ENCODE data around the gene PDCD6IP. TPM values are rescaled to one million over a fixed set of nuclear protein-coding genes. Genes with fewer than 3 reads are reported as not detected.

PDCD6IP gene
- total and polyA plus RNA-seq, 5 donors from 2014 or later, result 73.0 to 178 (median 79.7) TPM

GRCh38 chr3:33798113-33798417, 365 bp upstream of the PDCD6IP start:
- H3K27ac ChIP-seq (ENCODE audit: insufficient read depth, low read length, poor library complexity, severe bottlenecking), result peak overlapping the region; percentile 85
- peaks cover 39% of the 10 kb centered on the region for H3K4me1 ChIP-seq (ENCODE audit: control insufficient read depth, insufficient read depth, low read length, poor library complexity, severe bottlenecking)
- H3K4me3 ChIP-seq (ENCODE audit: low read depth, low read length), result peak overlapping the region; percentile 92
- Mint-ChIP-seq H3K4me1 (peaks cover 30 to 60% (median 40%) of the 10 kb centered on the region in 4 donors), H3K27me3 (peaks cover 10% of the 10 kb centered on the region), H3K4me3 (peak overlapping the region; percentile 97 to 100 (median 99)), H3K9me3 (peaks cover 0 to 4% (median 0%) of the 10 kb centered on the region in 7 donors), H3K27ac (peak overlapping the region; percentile 97 to 98 (median 97)), H3K36me3 (peaks cover 4% of the 10 kb centered on the region)
- H3K27me3 ChIP-seq (ENCODE audit: control insufficient read depth, insufficient read depth, low read length), result no peaks in the 10 kb centered on the region
- no peak for DNase-seq
- peak; percentile 53 to 60 for ATAC-seq (ENCODE audit: low read depth in 2 of 2)
- H3K36me3 ChIP-seq (ENCODE audit: control insufficient read depth, insufficient read depth, low read length), result peaks cover 2% of the 10 kb centered on the region
- H3K9me3 ChIP-seq (ENCODE audit: control insufficient read depth in 2 of 2, low read length in 2 of 2), result no peaks in the 10 kb centered on the region

- DNase-seq (no peak), ATAC-seq (ENCODE audit: low read depth in 2 of 2) (no peak)
- Mint-ChIP-seq H3K27ac (peak overlapping the region; percentile 97 to 98 (median 97)), H3K4me3 (peak overlapping the region; percentile 97 to 100 (median 99)), H3K9me3 (peaks cover 0 to 4% (median 0%) of the 10 kb centered on the region in 7 donors), H3K27me3 (peaks cover 7% of the 10 kb centered on the region), H3K4me1 (peaks cover 41 to 71% (median 51%) of the 10 kb centered on the region in 4 donors), H3K36me3 (peaks cover 15% of the 10 kb centered on the region)
- Histone ChIP-seq H3K36me3 (ENCODE audit: control insufficient read depth, insufficient read depth, low read length) (peaks cover 2% of the 10 kb centered on the region), H3K4me3 (ENCODE audit: low read depth, low read length) (peak overlapping the region; percentile 92), H3K4me1 (ENCODE audit: control insufficient read depth, insufficient read depth, low read length, poor library complexity, severe bottlenecking) (peaks cover 39% of the 10 kb centered on the region), H3K9me3 (ENCODE audit: control insufficient read depth in 2 of 2, low read length in 2 of 2) (no peaks in the 10 kb centered on the region), H3K27me3 (ENCODE audit: control insufficient read depth, insufficient read depth, low read length) (no peaks in the 10 kb centered on the region), H3K27ac (ENCODE audit: insufficient read depth, low read length, poor library complexity, severe bottlenecking) (peak overlapping the region; percentile 85)
These were observed 747 bp downstream of the PDCD6IP start for GRCh38 chr3:33799202-33799551.

GRCh38 chr3:33803252-33803651, 4.8 kb downstream of the PDCD6IP start:
- H3K9me3 Mint-ChIP-seq, result no peaks in the 10 kb centered on the region
- no peaks in the 10 kb centered on the region for H3K9me3 ChIP-seq (ENCODE audit: control insufficient read depth in 2 of 2, low read length in 2 of 2)
- H3K4me1 ChIP-seq (ENCODE audit: control insufficient read depth, insufficient read depth, low read length, poor library complexity, severe bottlenecking), result peaks cover 47% of the 10 kb centered on the region
- H3K36me3 Mint-ChIP-seq, result peaks cover 22% of the 10 kb centered on the region
- DNase-seq, result no peak
- H3K4me3 Mint-ChIP-seq, result peak overlapping the region; percentile 10 to 77 (median 56)
- H3K27ac ChIP-seq (ENCODE audit: insufficient read depth, low read length, poor library complexity, severe bottlenecking), result no peak overlapping the region
- H3K27me3 Mint-ChIP-seq, result peaks cover 4% of the 10 kb centered on the region
- peak overlapping the region; percentile 13 for H3K4me3 ChIP-seq (ENCODE audit: low read depth, low read length)
- H3K4me1 Mint-ChIP-seq, result peaks cover 62 to 86% (median 74%) of the 10 kb centered on the region in 4 donors
- peaks cover 2% of the 10 kb centered on the region for H3K36me3 ChIP-seq (ENCODE audit: control insufficient read depth, insufficient read depth, low read length)
- peak overlapping the region in 2 of 3 donors; percentile 23 to 58 for H3K27ac Mint-ChIP-seq
- no peaks in the 10 kb centered on the region for H3K27me3 ChIP-seq (ENCODE audit: control insufficient read depth, insufficient read depth, low read length)
- ATAC-seq (ENCODE audit: low read depth in 2 of 2), result no peak

GRCh38 chr3:33803894-33804526, 5.6 kb downstream of the PDCD6IP start:
- H3K27ac Mint-ChIP-seq, result peak overlapping the region in 2 of 3 donors; percentile 23 to 78
- H3K4me1 ChIP-seq (ENCODE audit: control insufficient read depth, insufficient read depth, low read length, poor library complexity, severe bottlenecking), result peaks cover 50% of the 10 kb centered on the region
- no peak for ATAC-seq (ENCODE audit: low read depth in 2 of 2)
- H3K27me3 ChIP-seq (ENCODE audit: control insufficient read depth, insufficient read depth, low read length), result no peaks in the 10 kb centered on the region
- peak overlapping the region; percentile 11 to 65 (median 42) for H3K4me3 Mint-ChIP-seq
- DNase-seq, result no peak
- no peaks in the 10 kb centered on the region for H3K27me3 Mint-ChIP-seq
- peaks cover 68 to 90% (median 79%) of the 10 kb centered on the region in 4 donors for H3K4me1 Mint-ChIP-seq
- peaks cover 22% of the 10 kb centered on the region for H3K36me3 Mint-ChIP-seq
- H3K4me3 ChIP-seq (ENCODE audit: low read depth, low read length), result peak overlapping the region; percentile 13
- H3K9me3 ChIP-seq (ENCODE audit: control insufficient read depth in 2 of 2, low read length in 2 of 2), result no peaks in the 10 kb centered on the region
- H3K27ac ChIP-seq (ENCODE audit: insufficient read depth, low read length, poor library complexity, severe bottlenecking), result no peak overlapping the region
- H3K9me3 Mint-ChIP-seq, result no peaks in the 10 kb centered on the region
- peaks cover 2% of the 10 kb centered on the region for H3K36me3 ChIP-seq (ENCODE audit: control insufficient read depth, insufficient read depth, low read length)

GRCh38 chr3:33807191-33807590, 8.8 kb downstream of the PDCD6IP start:
- DNase-seq, result no peak
- peak overlapping the region in 2 of 3 donors; percentile 7 to 39 for H3K27ac Mint-ChIP-seq
- Histone ChIP-seq H3K9me3 (ENCODE audit: control insufficient read depth in 2 of 2, low read length in 2 of 2) (no peaks in the 10 kb centered on the region), H3K4me1 (ENCODE audit: control insufficient read depth, insufficient read depth, low read length, poor library complexity, severe bottlenecking) (peaks cover 31% of the 10 kb centered on the region), H3K36me3 (ENCODE audit: control insufficient read depth, insufficient read depth, low read length) (peaks cover 13% of the 10 kb centered on the region), H3K4me3 (ENCODE audit: low read depth, low read length) (peak overlapping the region; percentile 38), H3K27ac (ENCODE audit: insufficient read depth, low read length, poor library complexity, severe bottlenecking) (no peak overlapping the region), H3K27me3 (ENCODE audit: control insufficient read depth, insufficient read depth, low read length) (no peaks in the 10 kb centered on the region)
- peaks cover 67 to 92% (median 77%) of the 10 kb centered on the region in 4 donors for H3K4me1 Mint-ChIP-seq
- no peaks in the 10 kb centered on the region for H3K9me3 Mint-ChIP-seq
- peaks cover 22% of the 10 kb centered on the region for H3K36me3 Mint-ChIP-seq
- no peaks in the 10 kb centered on the region for H3K27me3 Mint-ChIP-seq
- peak overlapping the region in 2 of 4 donors; percentile 32 to 69 for H3K4me3 Mint-ChIP-seq
- no peak for ATAC-seq (ENCODE audit: low read depth in 2 of 2)

- Histone ChIP-seq H3K27me3 (ENCODE audit: control insufficient read depth, insufficient read depth, low read length) (no peaks in the 10 kb centered on the region), H3K36me3 (ENCODE audit: control insufficient read depth, insufficient read depth, low read length) (peaks cover 12% of the 10 kb centered on the region), H3K9me3 (ENCODE audit: control insufficient read depth in 2 of 2, low read length in 2 of 2) (no peaks in the 10 kb centered on the region), H3K4me3 (ENCODE audit: low read depth, low read length) (no peak overlapping the region), H3K27ac (ENCODE audit: insufficient read depth, low read length, poor library complexity, severe bottlenecking) (no peak overlapping the region), H3K4me1 (ENCODE audit: control insufficient read depth, insufficient read depth, low read length, poor library complexity, severe bottlenecking) (peaks cover 30% of the 10 kb centered on the region)
- Mint-ChIP-seq H3K27ac (peak overlapping the region; percentile 1 to 45 (median 8)), H3K4me3 (peak overlapping the region in 2 of 4 donors; percentile 3 to 13), H3K27me3 (no peaks in the 10 kb centered on the region), H3K36me3 (peaks cover 19% of the 10 kb centered on the region), H3K9me3 (no peaks in the 10 kb centered on the region), H3K4me1 (peaks cover 64 to 85% (median 71%) of the 10 kb centered on the region in 4 donors)
- DNase-seq, result no peak
- no peak for ATAC-seq (ENCODE audit: low read depth in 2 of 2)
These were observed 10.1 kb downstream of the PDCD6IP start for GRCh38 chr3:33808559-33808958.

GRCh38 chr3:33810545-33810944, 12.1 kb downstream of the PDCD6IP start:
- H3K4me1 ChIP-seq (ENCODE audit: control insufficient read depth, insufficient read depth, low read length, poor library complexity, severe bottlenecking), result peaks cover 30% of the 10 kb centered on the region
- ATAC-seq (ENCODE audit: low read depth in 2 of 2) (no peak), DNase-seq (no peak)
- H3K36me3 ChIP-seq (ENCODE audit: control insufficient read depth, insufficient read depth, low read length), result peaks cover 26% of the 10 kb centered on the region
- H3K4me3 Mint-ChIP-seq, result no peak overlapping the region
- no peaks in the 10 kb centered on the region for H3K9me3 Mint-ChIP-seq
- H3K4me1 Mint-ChIP-seq, result peaks cover 54 to 76% (median 64%) of the 10 kb centered on the region in 4 donors
- H3K36me3 Mint-ChIP-seq, result peaks cover 13% of the 10 kb centered on the region
- H3K27ac ChIP-seq (ENCODE audit: insufficient read depth, low read length, poor library complexity, severe bottlenecking), result no peak overlapping the region
- no peaks in the 10 kb centered on the region for H3K27me3 ChIP-seq (ENCODE audit: control insufficient read depth, insufficient read depth, low read length)
- H3K27me3 Mint-ChIP-seq, result no peaks in the 10 kb centered on the region
- H3K9me3 ChIP-seq (ENCODE audit: control insufficient read depth in 2 of 2, low read length in 2 of 2), result no peaks in the 10 kb centered on the region
- H3K4me3 ChIP-seq (ENCODE audit: low read depth, low read length), result no peak overlapping the region
- H3K27ac Mint-ChIP-seq, result peak overlapping the region in 1 of 3 donors; percentile 62

GRCh38 chr3:33821989-33822388, 23.6 kb downstream of the PDCD6IP start:
- H3K9me3 Mint-ChIP-seq, result no peaks in the 10 kb centered on the region
- H3K4me3 Mint-ChIP-seq, result no peak overlapping the region
- ATAC-seq (ENCODE audit: low read depth in 2 of 2), result no peak

More at GRCh38 chr3:33821989-33822388, 23.6 kb downstream of the PDCD6IP start:
- Mint-ChIP-seq H3K4me1 (peaks cover 12 to 28% (median 15%) of the 10 kb centered on the region in 4 donors), H3K27me3 (no peaks in the 10 kb centered on the region), H3K27ac (no peak overlapping the region), H3K36me3 (peaks cover 34% of the 10 kb centered on the region)
- no peak for DNase-seq
- Histone ChIP-seq H3K4me3 (ENCODE audit: low read depth, low read length) (no peak overlapping the region), H3K27ac (ENCODE audit: insufficient read depth, low read length, poor library complexity, severe bottlenecking) (no peak overlapping the region), H3K9me3 (ENCODE audit: control insufficient read depth in 2 of 2, low read length in 2 of 2) (no peaks in the 10 kb centered on the region), H3K27me3 (ENCODE audit: control insufficient read depth, insufficient read depth, low read length) (no peaks in the 10 kb centered on the region), H3K4me1 (ENCODE audit: control insufficient read depth, insufficient read depth, low read length, poor library complexity, severe bottlenecking) (no peaks in the 10 kb centered on the region), H3K36me3 (ENCODE audit: control insufficient read depth, insufficient read depth, low read length) (peaks cover 58% of the 10 kb centered on the region)
